ENCODE measurements around the gene TTC16.

The TTC16 gene

DNA sequence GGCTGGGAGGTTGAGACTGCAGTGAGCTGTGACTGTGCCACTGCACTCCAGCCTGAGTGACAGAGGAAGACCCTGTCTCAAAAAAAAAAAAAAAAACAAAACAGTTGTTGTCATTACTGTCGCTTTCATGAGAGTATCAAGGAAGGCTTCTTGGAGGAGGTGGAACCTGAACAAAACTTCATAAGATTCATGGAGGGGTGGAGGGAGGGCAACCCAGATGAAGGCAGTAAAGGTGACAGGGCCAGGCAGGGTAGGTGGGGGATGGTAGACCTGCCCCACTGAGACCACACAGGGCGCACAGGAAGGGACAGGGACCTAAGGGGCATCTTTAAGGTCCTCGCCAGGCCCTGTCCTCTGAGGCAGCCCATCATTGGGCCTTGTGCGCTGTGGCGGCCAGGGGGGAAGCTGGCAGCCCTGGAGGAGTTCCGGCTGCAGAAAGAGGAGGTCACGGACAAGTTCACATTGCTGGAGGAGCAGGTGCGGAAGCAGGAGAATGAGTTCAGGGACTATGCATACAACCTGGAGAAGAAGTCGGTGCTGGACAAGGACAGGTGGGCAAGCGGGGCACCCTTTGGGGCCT is 5.6 kb upstream of the TTC16 start:
- Histone ChIP-seq H3K4me3 (ENCODE audit: insufficient read depth, low read depth, low read length) (no peak overlapping the region), H3K27ac (ENCODE audit: insufficient read depth, low read depth, low read length, poor library complexity, severe bottlenecking) (no peak overlapping the region), H3K9me3 (ENCODE audit: control insufficient read depth, low read length) (no peaks in the 10 kb centered on the region), H3K27me3 (ENCODE audit: control insufficient read depth, insufficient read depth, low read length, poor library complexity, severe bottlenecking) (peaks cover 10% of the 10 kb centered on the region), H3K36me3 (ENCODE audit: control insufficient read depth, insufficient read depth, low read length) (no peaks in the 10 kb centered on the region), H3K4me1 (ENCODE audit: control insufficient read depth, insufficient read depth, low read length) (peaks cover 17% of the 10 kb centered on the region)
- 94 to 95% methylated on average over 10 of the region's 10 CpGs for WGBS, 2 experiments

DNA sequence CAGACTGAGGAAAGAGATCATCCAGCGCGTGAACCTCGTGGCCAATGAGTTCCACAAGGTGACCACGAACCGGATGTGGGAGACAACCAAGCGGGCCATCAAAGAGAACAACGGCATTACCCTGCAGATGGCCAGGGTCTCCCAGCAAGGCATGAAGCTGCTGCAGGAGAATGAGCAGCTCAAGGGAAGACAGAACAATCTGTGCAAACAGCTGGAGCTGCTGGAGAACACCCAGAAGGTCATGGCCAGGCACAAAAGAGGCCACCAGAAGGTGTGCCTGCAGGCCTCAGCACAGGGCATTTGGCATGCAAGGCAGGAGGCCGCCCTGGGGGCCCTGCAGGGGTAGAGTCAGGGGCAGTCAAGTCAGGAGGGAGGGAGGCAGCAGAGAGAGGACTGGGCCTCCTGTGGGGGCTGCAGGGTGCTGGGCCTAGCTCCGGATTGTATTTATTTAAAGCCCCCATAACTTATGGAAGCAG is 4.6 kb upstream of the TTC16 start:
- Histone ChIP-seq H3K4me1 (ENCODE audit: control insufficient read depth, insufficient read depth, low read length) (peaks cover 10% of the 10 kb centered on the region), H3K9me3 (ENCODE audit: control insufficient read depth, low read length) (no peaks in the 10 kb centered on the region), H3K4me3 (ENCODE audit: insufficient read depth, low read depth, low read length) (no peak overlapping the region), H3K27ac (ENCODE audit: insufficient read depth, low read depth, low read length, poor library complexity, severe bottlenecking) (no peak overlapping the region), H3K27me3 (ENCODE audit: control insufficient read depth, insufficient read depth, low read length, poor library complexity, severe bottlenecking) (peaks cover 10% of the 10 kb centered on the region), H3K36me3 (ENCODE audit: control insufficient read depth, insufficient read depth, low read length) (no peaks in the 10 kb centered on the region)
- WGBS, 2 experiments: 86 to 87% methylated on average over 9 of the region's 9 CpGs

DNA sequence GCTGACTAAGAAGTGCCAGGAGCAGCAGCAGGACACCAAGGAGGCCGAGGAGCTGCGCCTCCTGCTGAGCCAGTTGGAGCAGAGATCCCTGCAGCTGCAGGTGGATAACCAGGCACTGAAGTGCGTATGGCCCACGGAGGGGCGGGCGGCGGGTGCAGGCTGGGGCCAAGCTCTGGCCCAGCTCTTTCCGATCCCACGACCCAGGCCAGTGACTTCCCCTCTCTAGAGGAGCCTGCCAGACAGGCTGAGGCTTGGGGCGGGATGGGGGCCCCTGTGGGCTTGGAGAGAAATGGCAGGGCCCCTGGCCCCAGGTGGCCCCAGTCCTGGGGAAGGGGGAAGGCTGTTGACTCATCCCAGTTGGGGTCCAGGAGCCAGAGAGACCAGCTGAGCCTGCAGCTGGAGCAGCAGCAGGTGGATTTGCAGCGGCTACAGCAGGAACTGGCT is 4.0 kb upstream of the TTC16 start:
- Histone ChIP-seq H3K4me3 (ENCODE audit: insufficient read depth, low read depth, low read length) (no peak overlapping the region), H3K36me3 (ENCODE audit: control insufficient read depth, insufficient read depth, low read length) (no peaks in the 10 kb centered on the region), H3K27ac (ENCODE audit: insufficient read depth, low read depth, low read length, poor library complexity, severe bottlenecking) (no peak overlapping the region), H3K27me3 (ENCODE audit: control insufficient read depth, insufficient read depth, low read length, poor library complexity, severe bottlenecking) (peaks cover 10% of the 10 kb centered on the region), H3K9me3 (ENCODE audit: control insufficient read depth, low read length) (no peaks in the 10 kb centered on the region), H3K4me1 (ENCODE audit: control insufficient read depth, insufficient read depth, low read length) (peaks cover 10% of the 10 kb centered on the region)
- WGBS, 2 experiments: 54 to 55% methylated on average over 11 of the region's 11 CpGs

DNA sequence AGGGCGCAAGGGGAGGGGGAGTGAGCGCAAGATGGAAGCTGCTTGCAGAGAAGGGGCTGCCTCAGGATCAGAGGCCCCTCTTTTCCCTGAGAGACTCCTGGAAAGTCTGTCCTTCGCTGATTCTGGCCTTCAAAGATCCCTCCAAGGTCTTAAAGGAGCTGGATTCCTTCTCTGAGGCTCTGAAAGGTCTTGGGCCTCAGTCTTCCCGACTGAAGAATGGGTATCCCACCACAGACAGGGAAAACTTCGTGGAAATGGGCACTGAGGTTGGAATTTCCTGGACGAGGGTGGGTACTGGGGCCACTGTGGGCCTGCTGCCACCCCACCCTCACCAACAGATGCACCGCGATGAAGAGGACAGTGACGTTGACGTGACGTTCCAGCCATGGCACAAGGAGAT is 3.5 kb upstream of the TTC16 start:
- no peak overlapping the region for H3K27ac ChIP-seq (ENCODE audit: insufficient read depth, low read depth, low read length, poor library complexity, severe bottlenecking)
- H3K36me3 ChIP-seq (ENCODE audit: control insufficient read depth, insufficient read depth, low read length): no peaks in the 10 kb centered on the region
- H3K4me3 ChIP-seq (ENCODE audit: insufficient read depth, low read depth, low read length): no peak overlapping the region
- H3K9me3 ChIP-seq (ENCODE audit: control insufficient read depth, low read length): no peaks in the 10 kb centered on the region
- 84 to 86% methylated on average over 11 of the region's 11 CpGs for WGBS, 2 experiments
- H3K27me3 ChIP-seq (ENCODE audit: control insufficient read depth, insufficient read depth, low read length, poor library complexity, severe bottlenecking): peaks cover 10% of the 10 kb centered on the region
- H3K4me1 ChIP-seq (ENCODE audit: control insufficient read depth, insufficient read depth, low read length): peaks cover 10% of the 10 kb centered on the region

DNA sequence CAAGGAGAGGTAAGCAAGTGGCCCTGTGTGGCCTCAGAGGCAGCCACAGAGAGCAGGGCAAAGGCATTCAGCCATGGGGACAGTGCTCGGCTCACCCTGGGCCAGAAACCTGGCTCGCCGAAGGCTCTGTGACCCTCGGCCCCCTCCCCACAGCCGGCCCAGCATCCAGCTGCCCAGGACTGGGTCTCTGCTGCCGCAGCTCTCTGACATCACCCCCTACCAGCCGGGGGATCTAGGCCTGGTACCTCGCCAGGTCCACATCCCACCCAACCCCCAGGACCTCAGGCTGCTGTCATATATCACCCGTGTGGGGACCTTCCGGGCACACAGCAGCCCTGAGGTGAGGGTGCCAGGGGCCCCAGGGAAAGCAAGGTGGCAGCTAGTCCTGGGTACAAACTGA is 3.0 kb upstream of the TTC16 start:
- H3K36me3 ChIP-seq (ENCODE audit: control insufficient read depth, insufficient read depth, low read length): no peaks in the 10 kb centered on the region
- H3K4me3 ChIP-seq (ENCODE audit: insufficient read depth, low read depth, low read length): no peak overlapping the region
- no peaks in the 10 kb centered on the region for H3K9me3 ChIP-seq (ENCODE audit: control insufficient read depth, low read length)
- peaks cover 10% of the 10 kb centered on the region for H3K4me1 ChIP-seq (ENCODE audit: control insufficient read depth, insufficient read depth, low read length)
- H3K27ac ChIP-seq (ENCODE audit: insufficient read depth, low read depth, low read length, poor library complexity, severe bottlenecking): no peak overlapping the region
- H3K27me3 ChIP-seq (ENCODE audit: control insufficient read depth, insufficient read depth, low read length, poor library complexity, severe bottlenecking): peaks cover 10% of the 10 kb centered on the region
- WGBS, 2 experiments: 92 to 94% methylated on average over 10 of the region's 10 CpGs

DNA sequence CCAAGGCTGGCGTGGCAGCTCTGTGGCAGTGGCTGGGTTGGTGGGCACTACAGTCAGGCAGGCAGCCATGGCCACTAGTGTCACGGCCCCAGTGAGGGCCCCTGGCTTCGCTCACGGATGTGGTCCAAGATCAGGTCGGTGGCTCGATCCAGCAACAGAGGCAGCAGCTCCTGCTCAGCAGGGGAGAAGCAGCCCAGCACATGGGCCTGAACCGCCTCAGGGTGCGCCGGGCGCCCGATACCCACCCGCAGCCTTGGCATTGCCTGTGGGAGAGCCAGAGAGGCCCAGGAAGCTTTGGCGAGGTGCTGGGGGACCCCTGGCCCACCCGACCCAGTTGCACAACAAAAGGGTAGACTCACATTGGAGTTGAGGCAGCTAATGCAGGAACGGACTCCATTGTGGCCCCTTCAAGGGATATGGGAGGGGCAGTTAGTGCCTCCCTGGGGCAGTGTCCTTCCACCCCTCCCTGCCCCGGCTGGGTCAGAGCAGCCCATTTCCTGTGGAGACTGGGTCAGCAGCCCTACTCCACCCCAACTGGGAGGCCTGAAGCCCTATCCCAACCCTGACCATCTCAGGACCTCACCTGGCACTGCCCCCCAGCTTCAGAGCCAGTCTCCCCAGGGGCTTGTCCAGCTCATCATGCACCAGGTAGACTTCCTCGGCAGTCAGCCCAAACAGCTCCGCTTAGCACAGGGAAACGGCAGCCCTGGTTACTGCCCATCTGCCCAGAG is 1.7 kb upstream of the TTC16 start:
- Histone ChIP-seq H3K36me3 (ENCODE audit: control insufficient read depth, insufficient read depth, low read length) (no peaks in the 10 kb centered on the region), H3K27ac (ENCODE audit: insufficient read depth, low read depth, low read length, poor library complexity, severe bottlenecking) (no peak overlapping the region), H3K9me3 (ENCODE audit: control insufficient read depth, low read length) (no peaks in the 10 kb centered on the region), H3K4me3 (ENCODE audit: insufficient read depth, low read depth, low read length) (no peak overlapping the region), H3K27me3 (ENCODE audit: control insufficient read depth, insufficient read depth, low read length, poor library complexity, severe bottlenecking) (peaks cover 10% of the 10 kb centered on the region), H3K4me1 (ENCODE audit: control insufficient read depth, insufficient read depth, low read length) (peaks cover 10% of the 10 kb centered on the region)
- WGBS, 2 experiments: 83 to 84% methylated on average over 19 of the region's 19 CpGs

DNA sequence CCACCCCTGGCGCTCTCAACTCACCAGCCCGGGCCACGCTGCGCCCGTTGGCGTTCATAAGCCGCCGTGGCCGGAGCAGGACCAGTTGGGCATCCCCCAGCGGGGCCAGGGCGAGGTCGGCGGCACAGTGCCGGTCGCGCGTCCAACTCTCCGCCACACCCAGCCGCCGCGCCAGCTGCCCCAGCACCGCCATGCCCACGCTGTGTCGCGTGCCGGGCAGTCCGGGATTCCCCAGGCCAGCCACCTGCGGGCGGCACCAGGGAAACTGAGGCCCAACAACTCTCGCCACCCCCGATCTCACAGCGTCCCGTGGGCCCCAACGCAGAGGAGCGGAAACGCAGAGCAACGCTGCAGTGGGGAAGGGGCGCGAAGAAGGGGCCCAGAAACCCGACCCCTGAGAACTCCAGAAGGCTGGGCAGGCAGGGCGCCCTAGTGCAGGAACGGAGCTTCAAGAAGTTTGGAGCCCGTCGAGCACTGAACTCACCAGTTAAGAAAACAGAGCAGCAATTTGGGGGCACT is 869 bp upstream of the TTC16 start:
- H3K27ac ChIP-seq (ENCODE audit: insufficient read depth, low read depth, low read length, poor library complexity, severe bottlenecking): no peak overlapping the region

DNA sequence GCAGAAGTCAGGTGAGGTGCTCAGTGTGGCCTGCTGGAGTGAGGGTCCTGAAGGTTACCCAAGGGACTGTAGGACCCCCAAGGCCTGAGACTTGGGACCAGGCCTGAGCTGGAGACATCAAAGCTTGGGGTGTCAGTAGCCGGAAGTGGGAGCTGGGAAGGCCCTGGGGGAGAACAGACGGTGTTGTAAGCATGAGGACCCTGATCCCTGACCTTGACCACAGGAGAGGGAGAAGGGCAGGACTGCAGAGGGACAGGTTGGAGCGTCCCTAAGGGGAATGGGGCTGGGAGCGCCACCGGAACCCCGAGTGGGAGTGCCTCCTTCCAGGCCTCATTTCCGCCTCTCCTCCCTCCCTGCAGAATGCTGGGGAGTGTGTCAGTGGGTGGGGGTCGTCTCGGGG is 533 bp downstream of the TTC16 start:
- Histone ChIP-seq H3K4me1 (ENCODE audit: control insufficient read depth, insufficient read depth, low read length) (peaks cover 10% of the 10 kb centered on the region), H3K36me3 (ENCODE audit: control insufficient read depth, insufficient read depth, low read length) (no peaks in the 10 kb centered on the region), H3K27ac (ENCODE audit: insufficient read depth, low read depth, low read length, poor library complexity, severe bottlenecking) (no peak overlapping the region), H3K27me3 (ENCODE audit: control insufficient read depth, insufficient read depth, low read length, poor library complexity, severe bottlenecking) (peaks cover 10% of the 10 kb centered on the region), H3K9me3 (ENCODE audit: control insufficient read depth, low read length) (no peaks in the 10 kb centered on the region), H3K4me3 (ENCODE audit: insufficient read depth, low read depth, low read length) (no peak overlapping the region)
- WGBS, 2 experiments: 90 to 93% methylated on average over 9 of the region's 9 CpGs

More for the DNA sequence above, 869 bp upstream of the TTC16 start:
- peak overlapping the region; percentile 64 for H3K4me3 ChIP-seq (ENCODE audit: insufficient read depth, low read depth, low read length)
- peaks cover 10% of the 10 kb centered on the region for H3K4me1 ChIP-seq (ENCODE audit: control insufficient read depth, insufficient read depth, low read length)
- H3K27me3 ChIP-seq (ENCODE audit: control insufficient read depth, insufficient read depth, low read length, poor library complexity, severe bottlenecking): peaks cover 10% of the 10 kb centered on the region
- no peaks in the 10 kb centered on the region for H3K9me3 ChIP-seq (ENCODE audit: control insufficient read depth, low read length)
- 1% methylated on average over 43 to 44 of the region's 44 CpGs for WGBS, 2 experiments
- no peaks in the 10 kb centered on the region for H3K36me3 ChIP-seq (ENCODE audit: control insufficient read depth, insufficient read depth, low read length)

DNA sequence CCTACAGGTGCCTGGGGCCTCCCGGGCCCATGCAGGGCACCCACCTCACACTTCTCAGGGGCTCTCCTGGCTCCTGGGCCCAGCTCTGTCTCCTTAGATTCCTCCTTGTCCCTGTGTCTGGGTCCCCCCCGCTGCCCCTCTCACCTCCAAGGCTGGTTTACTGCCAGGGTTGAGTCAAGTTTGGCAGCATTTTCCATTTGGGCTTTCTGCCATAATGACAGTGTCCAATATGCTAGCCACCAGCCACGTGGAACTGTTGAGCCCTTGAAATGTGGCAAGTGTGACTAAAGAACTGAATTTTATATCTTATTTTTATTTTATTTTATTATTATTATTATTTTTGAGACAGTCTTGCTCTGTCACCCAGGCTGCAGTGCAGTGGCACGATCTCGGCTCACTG is 1.9 kb downstream of the TTC16 start:
- 92 to 97% methylated on average over 5 of the region's 5 CpGs for WGBS, 2 experiments
- H3K4me1 ChIP-seq (ENCODE audit: control insufficient read depth, insufficient read depth, low read length): no peaks in the 10 kb centered on the region
- H3K4me3 ChIP-seq (ENCODE audit: insufficient read depth, low read depth, low read length): no peak overlapping the region
- H3K9me3 ChIP-seq (ENCODE audit: control insufficient read depth, low read length): no peaks in the 10 kb centered on the region
- H3K36me3 ChIP-seq (ENCODE audit: control insufficient read depth, insufficient read depth, low read length): no peaks in the 10 kb centered on the region
- H3K27me3 ChIP-seq (ENCODE audit: control insufficient read depth, insufficient read depth, low read length, poor library complexity, severe bottlenecking): peaks cover 10% of the 10 kb centered on the region
- H3K27ac ChIP-seq (ENCODE audit: insufficient read depth, low read depth, low read length, poor library complexity, severe bottlenecking): no peak overlapping the region

DNA sequence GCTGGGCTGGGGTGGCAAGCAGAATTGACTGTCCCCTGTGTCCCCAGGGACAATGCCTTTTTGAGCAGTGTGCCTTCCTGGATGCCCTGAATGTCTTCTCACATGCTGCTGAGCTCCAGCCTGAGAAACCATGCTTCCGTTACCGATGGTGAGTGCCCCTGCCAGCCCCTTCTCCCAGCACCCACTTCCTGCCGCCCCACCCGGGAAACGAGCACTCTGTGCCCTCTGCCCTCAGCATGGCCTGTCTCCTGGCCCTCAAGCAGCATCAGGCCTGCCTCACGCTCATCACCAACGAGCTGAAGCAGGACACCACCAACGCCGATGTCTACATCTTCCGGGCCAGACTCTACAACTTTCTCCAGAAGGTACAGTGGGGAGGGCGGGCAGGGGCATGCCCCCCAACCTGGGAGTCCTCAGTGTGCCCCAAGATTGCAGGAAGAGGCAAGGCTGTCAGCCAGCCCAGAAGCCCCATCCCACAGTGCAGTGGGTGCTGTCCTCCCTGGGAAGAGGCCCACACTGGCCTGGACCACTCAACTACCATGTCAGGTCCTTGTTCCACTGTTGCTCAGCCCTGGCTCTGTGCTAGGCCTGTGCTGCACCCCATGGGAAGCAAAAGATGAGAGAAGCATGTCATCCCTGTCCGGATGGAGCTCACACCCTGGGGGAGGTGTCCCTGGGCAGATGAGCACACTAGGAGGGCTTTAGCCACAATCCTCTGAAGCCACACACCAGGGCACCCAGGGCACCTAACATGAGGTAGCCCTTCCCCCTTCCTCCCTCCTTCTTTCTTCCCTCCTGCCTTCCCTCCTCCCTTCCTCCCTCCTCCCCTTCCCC is 4.4 kb downstream of the TTC16 start:
- H3K36me3 ChIP-seq (ENCODE audit: control insufficient read depth, insufficient read depth, low read length): no peaks in the 10 kb centered on the region
- 90 to 91% methylated on average over 12 of the region's 12 CpGs for WGBS, 2 experiments
- no peaks in the 10 kb centered on the region for H3K27me3 ChIP-seq (ENCODE audit: control insufficient read depth, insufficient read depth, low read length, poor library complexity, severe bottlenecking)
- H3K4me3 ChIP-seq (ENCODE audit: insufficient read depth, low read depth, low read length): no peak overlapping the region
- no peak overlapping the region for H3K27ac ChIP-seq (ENCODE audit: insufficient read depth, low read depth, low read length, poor library complexity, severe bottlenecking)
- H3K9me3 ChIP-seq (ENCODE audit: control insufficient read depth, low read length): no peaks in the 10 kb centered on the region
- H3K4me1 ChIP-seq (ENCODE audit: control insufficient read depth, insufficient read depth, low read length): peaks cover 7% of the 10 kb centered on the region

All from ectodermal cell (in vitro differentiated cells).